Upper lobe of left lung (tissue), 4 donors: ENCODE measurements around the gene PRR5L.

Source experiments
- POLR2A ChIP-seq, 4 donors: fragments of 450-650 bp; IDR thresholded peaks; one replicate each; pipeline ENCODE4 v1.5.1; 2016 to 2017; ENCODE audit warnings: antibody characterized with exemption in 4 of 4, mild to moderate bottlenecking in 2 of 4
- POLR2AphosphoS5 ChIP-seq, 2 donors: sonication (generic); formaldehyde crosslinking; IDR thresholded peaks; one replicate each; pipeline ENCODE4 v1.5.1; 2017; ENCODE audit warnings: antibody characterized with exemption in 2 of 2
- TF ChIP-seq, protein P1 (sequence below), 6 experiments: fragments of 450-650 bp in 4 of 6; fragments of 200-600 bp in 2 of 6; sonication (generic) in 2 of 6; IDR thresholded peaks; one replicate each; pipeline ENCODE4 v1.5.1; 2016 to 2019; ENCODE audit warnings: antibody characterized with exemption in 6 of 6

- TF ChIP-seq, protein P1, sequence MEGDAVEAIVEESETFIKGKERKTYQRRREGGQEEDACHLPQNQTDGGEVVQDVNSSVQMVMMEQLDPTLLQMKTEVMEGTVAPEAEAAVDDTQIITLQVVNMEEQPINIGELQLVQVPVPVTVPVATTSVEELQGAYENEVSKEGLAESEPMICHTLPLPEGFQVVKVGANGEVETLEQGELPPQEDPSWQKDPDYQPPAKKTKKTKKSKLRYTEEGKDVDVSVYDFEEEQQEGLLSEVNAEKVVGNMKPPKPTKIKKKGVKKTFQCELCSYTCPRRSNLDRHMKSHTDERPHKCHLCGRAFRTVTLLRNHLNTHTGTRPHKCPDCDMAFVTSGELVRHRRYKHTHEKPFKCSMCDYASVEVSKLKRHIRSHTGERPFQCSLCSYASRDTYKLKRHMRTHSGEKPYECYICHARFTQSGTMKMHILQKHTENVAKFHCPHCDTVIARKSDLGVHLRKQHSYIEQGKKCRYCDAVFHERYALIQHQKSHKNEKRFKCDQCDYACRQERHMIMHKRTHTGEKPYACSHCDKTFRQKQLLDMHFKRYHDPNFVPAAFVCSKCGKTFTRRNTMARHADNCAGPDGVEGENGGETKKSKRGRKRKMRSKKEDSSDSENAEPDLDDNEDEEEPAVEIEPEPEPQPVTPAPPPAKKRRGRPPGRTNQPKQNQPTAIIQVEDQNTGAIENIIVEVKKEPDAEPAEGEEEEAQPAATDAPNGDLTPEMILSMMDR (IDR thresholded peaks at IDR 0.05), result no peak
- no peak for TF ChIP-seq POLR2AphosphoS5 (IDR thresholded peaks at IDR 0.05)
- TF ChIP-seq POLR2A (IDR thresholded peaks at IDR 0.05), result no peak
Observed at GRCh38 chr11:36333468-36333867, 37.4 kb downstream of the PRR5L start.
